SK-N-MC (cell line): ENCODE data around the gene PCSK6.

ENCODE experiments used
- EZH2 ChIP-seq: fragments of 200-600 bp; sonication (generic); IDR thresholded peaks from one replicate; pipeline ENCODE4 v1.6.1; 2017; ENCODE audit warnings: antibody characterized with exemption
- POLR2AphosphoS5 ChIP-seq: IDR thresholded peaks from 2 replicates; pipeline ENCODE4 v1.6.1; 2012; ENCODE audit warnings: mild to moderate bottlenecking, low read depth, low read length, borderline replicate concordance

- no peak for TF ChIP-seq EZH2
- no peak for TF ChIP-seq POLR2AphosphoS5
Measured at GRCh38 chr15:101431301-101431700, 58.2 kb downstream of the PCSK6 start.
